Loucy (cell line): ENCODE data around the gene AKAP6.

ENCODE experiments used
- CTCF ChIP-seq: fragments of 200-600 bp; sonication (generic); conservative IDR thresholded peaks from 2 replicates; pipeline ENCODE4 v1.5.1; 2014; ENCODE audit warnings: mild to moderate bottlenecking, antibody characterized with exemption, low read length
- EZH2phosphoT487 ChIP-seq: fragments of 200-600 bp; IDR thresholded peaks from 2 replicates; pipeline ENCODE4 v1.6.1; 2018; ENCODE audit warnings: antibody characterized with exemption, mild to moderate bottlenecking, moderate library complexity, borderline replicate concordance

- TF ChIP-seq CTCF: no peak
- TF ChIP-seq EZH2phosphoT487: no peak
These were observed 373.0 kb downstream of the AKAP6 start for GRCh38 chr14:32702088-32702487.
